Endothelial cell of umbilical vein (primary cell): ENCODE measurements around the gene HEPHL1. TPM values are rescaled to one million over a fixed set of nuclear protein-coding genes. Genes with fewer than 3 reads are reported as not detected.

Experiments used
- BruUV-seq: library from RNA; stranded (reverse); fragments of 400-500 nt; replicated peaks from 2 replicates; lab custom pipeline; 2021; lab: Mats Ljungman, UMichigan
- CTCF ChIA-PET: fragments of 300-600, 350-600 bp; sonication (Branson Sonifier 250); formaldehyde crosslinking; loops from one replicate; lab custom pipeline; 2021; ENCODE audit warnings: antibody characterized with exemption, inconsistent platforms; lab: Charles Lee
- POLR2A ChIA-PET: fragments of 300-600, 350-600 bp; sonication (Branson Sonifier 250); formaldehyde crosslinking; loops from one replicate; lab custom pipeline; 2021; ENCODE audit warnings: antibody characterized with exemption, inconsistent platforms; lab: Charles Lee
- DNase-seq: peaks from one replicate; pipeline ENCODE4 v3.0.0-alpha.2; 2011; ENCODE audit warnings: low read depth, low spot score
- FAIRE-seq: peaks from 2 replicates; lab custom pipeline; 2011; peaks lifted over from hg19 to GRCh38; lab: Jason Lieb, UNC
- H2AFZ ChIP-seq: 2 replicates; pipeline ENCODE4 v1.6.0; 2012; ENCODE audit warnings: low read depth, low read length, control low read depth, inconsistent platforms
- H3K27ac ChIP-seq: 2 replicates; pipeline ENCODE4 v1.5.1; 2011; ENCODE audit warnings: low read depth, mild to moderate bottlenecking, control low read depth, low read length, moderate library complexity; ENCODE audit not compliant: insufficient read depth
- H3K27me3 ChIP-seq, 2 experiments: 2 replicates each; pipeline versions ENCODE4 v1.6.0 to v1.6.1; 2011; ENCODE audit warnings: low read length in 2 of 2, mixed read lengths in 1 of 2; ENCODE audit not compliant: control insufficient read depth in 2 of 2, insufficient read depth in 2 of 2
- H3K36me3 ChIP-seq, 2 experiments: 2 replicates in 1 of 2; 3 replicates in 1 of 2; pipeline ENCODE4 v1.5.1; 2011; ENCODE audit warnings: low read length in 2 of 2, mild to moderate bottlenecking in 1 of 2, moderate library complexity in 1 of 2; ENCODE audit not compliant: control insufficient read depth in 2 of 2, insufficient read depth in 2 of 2; ENCODE audit errors: extremely low read depth in 1 of 2
- H3K4me1 ChIP-seq: 3 replicates; pipeline ENCODE4 v1.5.1; 2011; ENCODE audit warnings: mild to moderate bottlenecking, low read length; ENCODE audit not compliant: control insufficient read depth, insufficient read depth; ENCODE audit errors: extremely low read depth
- H3K4me2 ChIP-seq: 2 replicates; pipeline ENCODE4 v1.6.1; 2011; ENCODE audit warnings: low read length, control low read depth, mixed read lengths; ENCODE audit not compliant: insufficient read depth
- H3K4me3 ChIP-seq, 3 experiments: fragments of 200-600 bp in 1 of 3; sonication (generic), shearing (Covaris generic) in 1 of 3; replicated peaks in 1 of 3; 2 replicates each; pipeline ENCODE4 v1.5.1; 2011 to 2016; ENCODE audit warnings: control low read depth in 3 of 3, low read length in 3 of 3, mild to moderate bottlenecking in 2 of 3, inconsistent platforms in 1 of 3, low read depth in 1 of 3, moderate library complexity in 1 of 3; ENCODE audit not compliant: insufficient read depth in 1 of 3
- H3K79me2 ChIP-seq: 2 replicates; pipeline ENCODE4 v1.6.0; 2012; ENCODE audit warnings: low read length, inconsistent platforms; ENCODE audit not compliant: control insufficient read depth, insufficient read depth
- H3K9ac ChIP-seq: replicated peaks from 2 replicates; pipeline ENCODE3; 2011; ENCODE audit warnings: low read length, control low read depth; ENCODE audit not compliant: insufficient read depth; ENCODE audit errors: extremely low read depth
- H3K9me1 ChIP-seq: replicated peaks from 3 replicates; pipeline ENCODE4 v1.6.0; 2011; ENCODE audit warnings: mild to moderate bottlenecking, low read length; ENCODE audit not compliant: control insufficient read depth, insufficient read depth; ENCODE audit errors: extremely low read depth
- H3K9me3 ChIP-seq: replicated peaks from 2 replicates; pipeline ENCODE4 v1.5.1; 2012; ENCODE audit warnings: low read length, inconsistent platforms; ENCODE audit not compliant: control insufficient read depth, insufficient read depth
- H4K20me1 ChIP-seq: replicated peaks from 2 replicates; pipeline ENCODE3; 2011; ENCODE audit warnings: mild to moderate bottlenecking, low read length; ENCODE audit not compliant: control insufficient read depth, insufficient read depth; ENCODE audit errors: extremely low read depth
- EZH2 ChIP-seq: IDR thresholded peaks from 2 replicates; pipeline ENCODE4 v1.6.1; 2012; ENCODE audit warnings: borderline replicate concordance, low read depth, mild to moderate bottlenecking, moderate library complexity, low read length, inconsistent platforms; ENCODE audit not compliant: severe bottlenecking
- FOS ChIP-seq: IDR thresholded peaks from 2 replicates; pipeline ENCODE4 v1.6.1; 2011; ENCODE audit warnings: mild to moderate bottlenecking, low read length, moderate library complexity, borderline replicate concordance; ENCODE audit not compliant: insufficient read depth
- GATA2 ChIP-seq: IDR thresholded peaks from 2 replicates; pipeline ENCODE4 v1.7.0; 2011; ENCODE audit warnings: low read depth, mild to moderate bottlenecking, moderate library complexity, mixed read lengths, low read length; ENCODE audit not compliant: insufficient read length, insufficient read depth
- JUN ChIP-seq: IDR thresholded peaks from 2 replicates; pipeline ENCODE4 v1.6.1; 2011; ENCODE audit warnings: borderline replicate concordance, low read depth; ENCODE audit not compliant: insufficient read length, insufficient read depth
- MYC ChIP-seq: IDR thresholded peaks from one replicate; pipeline ENCODE4 v1.6.1; 2011; ENCODE audit warnings: mild to moderate bottlenecking, low read depth, low read length
- POLR2A ChIP-seq: IDR thresholded peaks from 2 replicates; pipeline ENCODE4 v1.6.1; 2012; ENCODE audit warnings: low read depth, mild to moderate bottlenecking, control low read depth, low read length
- POLR2AphosphoS5 ChIP-seq: IDR thresholded peaks from 2 replicates; pipeline ENCODE4 v1.6.1; 2012; ENCODE audit warnings: low read depth, mild to moderate bottlenecking, control low read depth, low read length, moderate library complexity; ENCODE audit not compliant: insufficient read depth
- dilution Hi-C: fragments of 300-500 bp; cut with MboI; formaldehyde crosslinking; loops from one replicate; pipeline ENCODE4 v1.15.0; 2019; ENCODE audit warnings: low sequenced_read_pairs; ENCODE audit not compliant: extremely low pct_ligation_motif_present
- intact Hi-C: fragments of 100-400 bp; cut with micrococcal nuclease; formaldehyde crosslinking; loops from one replicate; pipeline ENCODE4 v1.10.0; 2022
- polyA plus RNA-seq, 4 experiments: library from polyadenylated mRNA; depleted of rRNA in 3 of 4; stranded (reverse) in 3 of 4; unstranded in 1 of 4; fragments of >200 nt; gene quantifications; 2 replicates each; pipeline versions ENCODE4 v1.2.1 to v1.2.3, GENCODE V29; 2011 to 2012; ENCODE audit warnings: missing spikeins in 1 of 4
- total RNA-seq: library from RNA; stranded (reverse); gene quantifications from 2 replicates; pipeline ENCODE4 v1.2.3, GENCODE V29; 2021
- TF ChIP-seq, protein P1 (sequence below): IDR thresholded peaks from 2 replicates; pipeline ENCODE4 v1.6.1; 2011; ENCODE audit not compliant: insufficient read depth, insufficient read length
- TF ChIP-seq, protein P2 (sequence below), 2 donors: IDR thresholded peaks; 1 replicate in 1 of 2; 2 replicates in 1 of 2; pipeline ENCODE4 v1.5.1; 2011; ENCODE audit warnings: low read length in 2 of 2, mild to moderate bottlenecking in 2 of 2, moderate library complexity in 2 of 2, control low read depth in 1 of 2, inconsistent platforms in 1 of 2, low read depth in 1 of 2; ENCODE audit not compliant: insufficient read depth in 1 of 2; ENCODE audit errors: extremely low read depth in 1 of 2

HEPHL1 gene
- total and polyA plus RNA-seq, 2 donors (not counting 3 experiments of a cell fraction or from before 2014, with no cell fraction given): not detected

DNA sequence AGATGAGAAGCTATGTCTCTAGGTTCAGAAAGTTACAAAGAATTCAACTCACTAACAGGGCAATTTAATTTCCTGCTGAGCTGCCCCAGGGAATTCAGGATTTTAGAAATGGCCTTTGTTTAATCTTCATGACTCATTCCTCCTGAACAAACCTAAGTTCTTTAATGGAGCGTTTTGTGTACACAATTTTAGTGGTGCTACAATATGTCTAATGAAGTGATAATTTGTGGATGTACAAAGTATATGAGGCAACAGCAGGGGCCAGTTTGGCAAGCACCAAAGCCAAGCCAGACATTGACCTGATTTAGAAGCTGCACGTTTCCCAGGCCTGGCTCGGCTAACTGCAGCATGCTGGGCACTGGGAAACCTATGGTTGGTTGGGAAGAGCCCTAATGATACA, 34.4 kb upstream of the HEPHL1 start:
- no peak overlapping the region for H3K4me2 ChIP-seq
- intact Hi-C loops: no loop called here

More for the DNA sequence above, 34.4 kb upstream of the HEPHL1 start:
- POLR2A ChIA-PET: no interaction called here
- FAIRE-seq: no peak
- no peak overlapping the region for H3K4me3 ChIP-seq
- no peaks in the 10 kb centered on the region for H3K27me3 ChIP-seq
- no peaks in the 10 kb centered on the region for H4K20me1 ChIP-seq
- no peaks in the 10 kb centered on the region for H3K9me3 ChIP-seq
- CTCF ChIA-PET: no interaction called here
- H2AFZ ChIP-seq: no peak overlapping the region
- no peak overlapping the region for H3K9ac ChIP-seq
- no TSS peak for BruUV-seq
- no peak for DNase-seq
- dilution Hi-C loops: no loop called here
- no peak overlapping the region for H3K27ac ChIP-seq
- H3K9me1 ChIP-seq: no peaks in the 10 kb centered on the region
- no peaks in the 10 kb centered on the region for H3K79me2 ChIP-seq
- no peaks in the 10 kb centered on the region for H3K4me1 ChIP-seq
- TF ChIP-seq JUN (no peak), GATA2 (no peak), POLR2A (no peak), EZH2 (no peak), FOS (no peak), MYC (no peak), POLR2AphosphoS5 (no peak)
- TF ChIP-seq, protein P1, sequence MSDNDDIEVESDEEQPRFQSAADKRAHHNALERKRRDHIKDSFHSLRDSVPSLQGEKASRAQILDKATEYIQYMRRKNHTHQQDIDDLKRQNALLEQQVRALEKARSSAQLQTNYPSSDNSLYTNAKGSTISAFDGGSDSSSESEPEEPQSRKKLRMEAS: no peak
- TF ChIP-seq, protein P2, sequence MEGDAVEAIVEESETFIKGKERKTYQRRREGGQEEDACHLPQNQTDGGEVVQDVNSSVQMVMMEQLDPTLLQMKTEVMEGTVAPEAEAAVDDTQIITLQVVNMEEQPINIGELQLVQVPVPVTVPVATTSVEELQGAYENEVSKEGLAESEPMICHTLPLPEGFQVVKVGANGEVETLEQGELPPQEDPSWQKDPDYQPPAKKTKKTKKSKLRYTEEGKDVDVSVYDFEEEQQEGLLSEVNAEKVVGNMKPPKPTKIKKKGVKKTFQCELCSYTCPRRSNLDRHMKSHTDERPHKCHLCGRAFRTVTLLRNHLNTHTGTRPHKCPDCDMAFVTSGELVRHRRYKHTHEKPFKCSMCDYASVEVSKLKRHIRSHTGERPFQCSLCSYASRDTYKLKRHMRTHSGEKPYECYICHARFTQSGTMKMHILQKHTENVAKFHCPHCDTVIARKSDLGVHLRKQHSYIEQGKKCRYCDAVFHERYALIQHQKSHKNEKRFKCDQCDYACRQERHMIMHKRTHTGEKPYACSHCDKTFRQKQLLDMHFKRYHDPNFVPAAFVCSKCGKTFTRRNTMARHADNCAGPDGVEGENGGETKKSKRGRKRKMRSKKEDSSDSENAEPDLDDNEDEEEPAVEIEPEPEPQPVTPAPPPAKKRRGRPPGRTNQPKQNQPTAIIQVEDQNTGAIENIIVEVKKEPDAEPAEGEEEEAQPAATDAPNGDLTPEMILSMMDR (IDR thresholded peaks at IDR 0.05; ENCODE audit: extremely low read depth in 1 of 2, insufficient read depth in 1 of 2, low read depth in 1 of 2, low read length in 2 of 2): no peak
- H3K36me3 ChIP-seq: no peaks in the 10 kb centered on the region
